Stomach (tissue), 4 donors: ENCODE measurements around the gene FSTL4.

Experiments used
- CTCF ChIP-seq, 7 experiments: fragments of 450-650 bp in 4 of 7; fragments of 200-600 bp in 3 of 7; sonication (generic) in 3 of 7; IDR thresholded peaks; one replicate each; pipeline ENCODE4 v1.5.1; 2016 to 2019; ENCODE audit warnings: antibody characterized with exemption in 7 of 7, control low read depth in 2 of 7, mild to moderate bottlenecking in 1 of 7
- EP300 ChIP-seq: sonication (generic); formaldehyde crosslinking; IDR thresholded peaks from one replicate; pipeline ENCODE4 v1.6.1; 2017; ENCODE audit warnings: antibody characterized with exemption
- POLR2A ChIP-seq, 4 donors: fragments of 450-650 bp; IDR thresholded peaks; one replicate each; pipeline ENCODE4 v1.6.1; 2016; ENCODE audit warnings: antibody characterized with exemption in 4 of 4, control low read depth in 2 of 4, mild to moderate bottlenecking in 1 of 4, moderate library complexity in 1 of 4

- TF ChIP-seq POLR2A (IDR thresholded peaks at IDR 0.05) (no peak), CTCF (IDR thresholded peaks at IDR 0.05) (no peak), EP300 (no peak)
Observed at GRCh38 chr5:133406977-133407632, 205.2 kb downstream of the FSTL4 start.
